Hepatocyte (in vitro differentiated cells): ENCODE results near the gene TLK2.
"Not testable (repeated sequence)": the region's sequence is repeated elsewhere in the genome, so short reads cannot be mapped to it uniquely, and the experiment has no call there.

Experiments
- CTCF ChIP-seq: fragments of 200-600 bp; sonication (generic); IDR thresholded peaks from 2 replicates; pipeline ENCODE4 v1.5.1; 2016; ENCODE audit warnings: antibody characterized with exemption, mild to moderate bottlenecking; ENCODE audit not compliant: poor library complexity
- EZH2 ChIP-seq: fragments of 200-600 bp; sonication (generic); IDR thresholded peaks from 2 replicates; pipeline ENCODE4 v1.6.1; 2016; ENCODE audit warnings: antibody characterized with exemption, mild to moderate bottlenecking, borderline replicate concordance
- EZH2phosphoT487 ChIP-seq: fragments of 200-600 bp; sonication (generic); IDR thresholded peaks from one replicate; pipeline ENCODE4 v1.6.1; 2018; ENCODE audit warnings: antibody characterized with exemption, mild to moderate bottlenecking, low read depth, moderate library complexity; ENCODE audit not compliant: unreplicated experiment, severe bottlenecking

GRCh38 chr17:62470666-62471379 is 7.8 kb upstream of the TLK2 start:
- TF ChIP-seq CTCF, EZH2phosphoT487, EZH2: not testable (repeated sequence)
